Midbrain (tissue), 1 donor: Measurements from ENCODE around the gene NAP1L4.
A peak's percentile ranks its signal among the peaks of the same experiment; 100 is the strongest.

Experiments used
- DNase-seq: peaks from one replicate; lab custom pipeline; 2025; lab: John Stamatoyannopoulos, UW

Gene NAP1L4

GRCh38 chr11:2992997-2993325 is 832 bp upstream of the NAP1L4 start:
- DNase-seq = no peak

- no peak for DNase-seq
These were observed 486 bp downstream of the NAP1L4 start for GRCh38 chr11:2991452-2992233.

GRCh38 chr11:2990617-2991451 is 1.3 kb downstream of the NAP1L4 start:
- no peak for DNase-seq

GRCh38 chr11:2989551-2989950 is 2.6 kb downstream of the NAP1L4 start:
- no peak for DNase-seq

- DNase-seq = no peak
These were observed 3.1 kb downstream of the NAP1L4 start for GRCh38 chr11:2989006-2989405.

- DNase-seq = no peak
These were observed 4.0 kb downstream of the NAP1L4 start for GRCh38 chr11:2987881-2988861.

GRCh38 chr11:2983908-2984307 is 8.2 kb downstream of the NAP1L4 start:
- DNase-seq = no peak

- DNase-seq = no peak
These were observed 9.9 kb downstream of the NAP1L4 start for GRCh38 chr11:2982214-2982613.

GRCh38 chr11:2981130-2981529 is 11.0 kb downstream of the NAP1L4 start:
- no peak for DNase-seq

- no peak for DNase-seq
These were observed 11.8 kb downstream of the NAP1L4 start for GRCh38 chr11:2980168-2980840.

GRCh38 chr11:2977113-2977512 is 15.0 kb downstream of the NAP1L4 start:
- no peak for DNase-seq

- DNase-seq = no peak
These were observed 15.7 kb downstream of the NAP1L4 start for GRCh38 chr11:2976294-2977063.

- DNase-seq = peak; percentile 48
These were observed 16.5 kb downstream of the NAP1L4 start for GRCh38 chr11:2975594-2975993.

GRCh38 chr11:2974272-2974671 is 17.9 kb downstream of the NAP1L4 start:
- no peak for DNase-seq

- no peak for DNase-seq
These were observed 23.7 kb downstream of the NAP1L4 start for GRCh38 chr11:2968341-2968900.

- no peak for DNase-seq
These were observed 27.3 kb downstream of the NAP1L4 start for GRCh38 chr11:2964782-2965181.

GRCh38 chr11:2963761-2964160 is 28.4 kb downstream of the NAP1L4 start:
- no peak for DNase-seq

GRCh38 chr11:2963112-2963754 is 28.9 kb downstream of the NAP1L4 start:
- DNase-seq = no peak

GRCh38 chr11:2961080-2961479 is 31.0 kb downstream of the NAP1L4 start:
- DNase-seq = no peak

- no peak for DNase-seq
These were observed 32.0 kb downstream of the NAP1L4 start for GRCh38 chr11:2960139-2960538.
